GM12878 (cell line): ENCODE measurements around the gene HIVEP3. TPM values are rescaled to one million over a fixed set of nuclear protein-coding genes. Genes with fewer than 3 reads are reported as not detected.

Experiments used
- ATAC-seq: fragments of 200-7000 bp; cut with Tn5 transposase; 3 replicates; pipeline ENCODE4 v1.9.1; 2020; ENCODE audit warnings: mild to moderate bottlenecking, moderate library complexity
- BruUV-seq: library from RNA; stranded (reverse); fragments of 400-500 nt; replicated peaks from 2 replicates; lab custom pipeline; 2021; lab: Mats Ljungman, UMichigan
- CTCF ChIA-PET: fragments of 300-600 bp; sonication (Branson Sonifier 250); formaldehyde crosslinking; extraction: SDS; loops from one replicate; lab custom pipeline; 2021; ENCODE audit warnings: inconsistent platforms; lab: Yijun Ruan, JAX
- POLR2A ChIA-PET: fragments of 350-600 bp; formaldehyde crosslinking; extraction: SDS; loops from one replicate; lab custom pipeline; 2021; ENCODE audit warnings: inconsistent platforms; lab: Charles Lee
- RAD21 ChIA-PET: fragments of 300-600 bp; sonication (Branson Sonifier 250); formaldehyde crosslinking; loops from one replicate; lab custom pipeline; 2023; ENCODE audit warnings: antibody characterized with exemption; ENCODE audit not compliant: unreplicated experiment; lab: Charles Lee
- SMC1A ChIA-PET: fragments of 300-600 bp; sonication (Branson Sonifier 250); formaldehyde crosslinking; loops from one replicate; lab custom pipeline; 2023; ENCODE audit not compliant: unreplicated experiment, uncharacterized antibody; lab: Charles Lee
- DNase-seq: peaks from one replicate; pipeline ENCODE4 v3.0.0-alpha.2; 2011; ENCODE audit warnings: low read depth, low spot score
- FAIRE-seq: peaks from 3 replicates; lab custom pipeline; 2011; peaks lifted over from hg19 to GRCh38; lab: Jason Lieb, UNC
- H2AFZ ChIP-seq: 2 replicates; pipeline ENCODE4 v1.6.0; 2011; ENCODE audit warnings: low read depth, low read length, control low read depth; ENCODE audit not compliant: control insufficient read depth
- H3K27ac ChIP-seq: 2 replicates; pipeline ENCODE4 v1.5.1; 2011; ENCODE audit warnings: control low read depth; ENCODE audit not compliant: control insufficient read depth, insufficient read depth
- H3K27me3 ChIP-seq, 2 experiments: replicated peaks in 1 of 2; 2 replicates each; pipeline versions ENCODE4 v1.6.0 to v1.6.1; 2011; ENCODE audit warnings: low read length in 1 of 2; ENCODE audit not compliant: control insufficient read depth in 2 of 2, insufficient read depth in 2 of 2
- H3K36me3 ChIP-seq, 2 experiments: 2 replicates each; pipeline ENCODE4 v1.5.1; 2011; ENCODE audit warnings: low read length in 1 of 2; ENCODE audit not compliant: control insufficient read depth in 2 of 2, insufficient read depth in 2 of 2
- H3K4me1 ChIP-seq: 2 replicates; pipeline ENCODE4 v1.6.1; 2011; ENCODE audit warnings: mild to moderate bottlenecking, low read length, moderate library complexity, mixed read lengths; ENCODE audit not compliant: control insufficient read depth, insufficient read depth
- H3K4me2 ChIP-seq: 2 replicates; pipeline ENCODE4 v1.6.0; 2011; ENCODE audit warnings: control low read depth; ENCODE audit not compliant: control insufficient read depth, insufficient read depth
- H3K4me3 ChIP-seq: fragments of 200-600 bp; sonication (generic); 2 replicates; pipeline ENCODE4 v1.5.1; 2016
- H3K79me2 ChIP-seq: 2 replicates; pipeline ENCODE4 v1.6.0; 2011; ENCODE audit warnings: low read length; ENCODE audit not compliant: control insufficient read depth, insufficient read depth
- H3K9ac ChIP-seq: 2 replicates; pipeline ENCODE4 v1.8.0; 2011; ENCODE audit warnings: low read length, control low read depth, mixed read lengths; ENCODE audit not compliant: control insufficient read depth, insufficient read depth
- H3K9me3 ChIP-seq: replicated peaks from 3 replicates; pipeline ENCODE4 v1.5.1; 2011; ENCODE audit warnings: mild to moderate bottlenecking, low read length; ENCODE audit not compliant: control insufficient read depth, insufficient read depth
- H4K20me1 ChIP-seq: 2 replicates; pipeline ENCODE4 v1.6.0; 2011; ENCODE audit not compliant: control insufficient read depth, insufficient read depth
- ASH2L ChIP-seq: fragments of 300-600, 200-600 bp; sonication (generic); IDR thresholded peaks from 2 replicates; pipeline ENCODE4 v1.6.1; 2017; ENCODE audit warnings: low read depth, mild to moderate bottlenecking, borderline replicate concordance
- IRF5 ChIP-seq: fragments of 450-650 bp; IDR thresholded peaks from 2 replicates; pipeline ENCODE4 v1.6.1; 2017; ENCODE audit warnings: borderline replicate concordance
- JUND ChIP-seq: IDR thresholded peaks from 2 replicates; pipeline ENCODE4 v1.6.1; 2012; ENCODE audit warnings: low read depth, mild to moderate bottlenecking, low read length, improper control_type of control experiment, moderate library complexity
- POU2F2 ChIP-seq: IDR thresholded peaks from 3 replicates; pipeline ENCODE4 v1.6.1; 2011; ENCODE audit warnings: low read depth, mild to moderate bottlenecking, low read length, borderline replicate concordance
- ZZZ3 ChIP-seq: IDR thresholded peaks from 2 replicates; pipeline ENCODE4 v1.6.1; 2011; ENCODE audit warnings: low read depth; ENCODE audit not compliant: control insufficient read depth, insufficient read length
- WGBS: methylation state at CpG from one replicate; pipeline ENCODE4 v1.1.6; 2016; ENCODE audit warnings: low lambda C conversion rate; ENCODE audit not compliant: insufficient replicate concordance, insufficient coverage; ENCODE audit errors: missing lambda C conversion rate; 5-methylcytosine and 5-hydroxymethylcytosine counted together
- in situ Hi-C: fragments of 300-500 bp; cut with MboI; formaldehyde crosslinking; loops from 9 replicates; pipeline ENCODE4 v1.14.3; 2018; ENCODE audit warnings: mixed read lengths
- intact Hi-C: fragments of 100-400 bp; cut with micrococcal nuclease; formaldehyde crosslinking; loops from one replicate; pipeline ENCODE4 v1.14.2; 2022; ENCODE audit not compliant: unreplicated experiment
- polyA plus RNA-seq, 11 experiments: library from polyadenylated mRNA; depleted of rRNA in 4 of 11; unstranded in 6 of 11; stranded (reverse) in 5 of 11; fragments of >200 nt; fragmentation: Nextera tagmentation in 4 of 11; fragmentation: Illumina TruSeq in 1 of 11; extraction: Ambion mirVana in 4 of 11; extraction: Trizol in 1 of 11; gene quantifications; 1 replicate in 1 of 11; 2 replicates in 10 of 11; pipeline versions ENCODE4 v1.2.1 to v1.2.3, GENCODE V29; 2011 to 2016; ENCODE audit warnings: inconsistent platforms in 2 of 11, missing spikeins in 2 of 11, low read depth in 1 of 11
- total RNA-seq, 4 experiments: library from RNA; depleted of rRNA in 3 of 4; stranded (reverse); fragments of >200 nt in 3 of 4; fragmentation: Illumina TruSeq in 1 of 4; extraction: Trizol in 1 of 4; gene quantifications; 2 replicates each; pipeline versions ENCODE4 v1.2.1 to v1.2.3, GENCODE V29; 2013 to 2021

The HIVEP3 gene
- total and polyA plus RNA-seq, 10 of the 15 experiments (the other 5 are each of a cell fraction or from before 2014, with no cell fraction given) = 1.8 to 13.6 (median 3.8) TPM

GRCh38 chr1:41875487-41875886, 43.2 kb downstream of the HIVEP3 start:
- H3K4me2 ChIP-seq = no peak overlapping the region
- RAD21 ChIA-PET = interaction anchor here (1.5 kb wide), 1 partner anchor 17 kb away, joined by 5 read pairs; no protein-coding TSS in a partner anchor
- no peaks in the 10 kb centered on the region; the same call in 2 of the 3 replicates for H3K9me3 ChIP-seq
- 53% methylated on average over 3 of the region's 3 CpGs for WGBS
- H3K27ac ChIP-seq = no peak overlapping the region
- in situ Hi-C loops = no loop called here
- no peak overlapping the region for H3K9ac ChIP-seq
- no peak overlapping the region for H3K4me3 ChIP-seq
- H2AFZ ChIP-seq = no peak overlapping the region
- no peaks in the 10 kb centered on the region; a peak in 1 of 4 replicates for H3K36me3 ChIP-seq
- intact Hi-C loops = no loop called here
- TF ChIP-seq ASH2L (no peak), ZZZ3 (no peak), JUND (no peak), POU2F2 (no peak), IRF5 (no peak)
- no peak for DNase-seq
- H3K27me3 ChIP-seq = no peaks in the 10 kb centered on the region
- FAIRE-seq = no peak
- peak; percentile 19 for ATAC-seq
- no peaks in the 10 kb centered on the region for H4K20me1 ChIP-seq
- POLR2A ChIA-PET = no interaction called here
- no peaks in the 10 kb centered on the region for H3K79me2 ChIP-seq
- BruUV-seq = no TSS peak
- H3K4me1 ChIP-seq = no peaks in the 10 kb centered on the region; the same call in 1 of the 2 replicates
- SMC1A ChIA-PET = interaction anchor here (0.5 to 1.6 kb wide), 7 partner anchors 10 to 1483 kb away, joined by 3 to 5 read pairs (median 3); no protein-coding TSS in a partner anchor
- CTCF ChIA-PET = interaction anchor here (0.7 to 1.6 kb wide), 4 partner anchors 10 to 208 kb away, joined by 3 to 4 read pairs (median 4); no protein-coding TSS in a partner anchor
